Measurements from ENCODE around the gene CMTM2. TPM values are rescaled to one million over a fixed set of nuclear protein-coding genes. Genes with fewer than 3 reads are reported as not detected.
"Not testable (repeated sequence)": the region's sequence is repeated elsewhere in the genome, so short reads cannot be mapped to it uniquely, and the experiment has no call there.

Gene CMTM2
- total RNA-seq, 1 donor from 2014 or later, result 1.00 TPM

- intact Hi-C loops (cut with micrococcal nuclease), result loop anchor here (1.0 to 5.0 kb wide), 5 partner anchors 8 to 145 kb away; partner anchors contain the start of genes CMTM3 and CMTM4
Measured at GRCh38 chr16:66552286-66553177, 26.7 kb upstream of the CMTM2 start, which contains the start of gene CKLF. Gene CKLF (plus strand): TSS chr16:66552576. CDS start chr16:66552716, 140 bp downstream.

GRCh38 chr16:66553223-66553622, 26.0 kb upstream of the CMTM2 start:
- intact Hi-C loops (cut with micrococcal nuclease), result loop anchor here (2.0 to 5.0 kb wide), 2 partner anchors 74 to 144 kb away; partner anchors contain the start of gene CMTM4

- intact Hi-C loops (cut with micrococcal nuclease), result loop anchor here (5.0 kb wide), 1 partner anchor 143 kb away; the partner anchor contains the start of gene CMTM4
Measured at GRCh38 chr16:66554021-66554420, 25.2 kb upstream of the CMTM2 start.

- intact Hi-C loops (cut with micrococcal nuclease), result loop anchor here (5.0 kb wide), 1 partner anchor 143 kb away; the partner anchor contains the start of gene CMTM4
Measured at GRCh38 chr16:66554495-66554894, 24.8 kb upstream of the CMTM2 start.

GRCh38 chr16:66560107-66560506, 19.2 kb upstream of the CMTM2 start:
- intact Hi-C loops (cut with micrococcal nuclease), result loop anchor here (1.0 kb wide), 1 partner anchor 8 kb away; the partner anchor contains the start of gene CKLF

GRCh38 chr16:66561381-66562080, 17.7 kb upstream of the CMTM2 start:
- intact Hi-C loops (cut with micrococcal nuclease), result loop anchor here (2.0 kb wide), 1 partner anchor 43 kb away; the partner anchor contains the start of gene CMTM3

GRCh38 chr16:66562409-66562808, 16.9 kb upstream of the CMTM2 start:
- intact Hi-C loops (cut with micrococcal nuclease), result loop anchor here (2.0 kb wide), 1 partner anchor 42 kb away; the partner anchor contains the start of gene CMTM3

- intact Hi-C loops (cut with micrococcal nuclease), result loop anchor here (2.0 kb wide), 1 partner anchor 42 kb away; the partner anchor contains the start of gene CMTM3
Measured at GRCh38 chr16:66562986-66563385, 16.3 kb upstream of the CMTM2 start.

GRCh38 chr16:66563574-66564334, 15.5 kb upstream of the CMTM2 start:
- intact Hi-C loops (cut with micrococcal nuclease), result loop anchor here (2.0 kb wide), 1 partner anchor 41 kb away; the partner anchor contains the start of gene CMTM3

- intact Hi-C loops (cut with micrococcal nuclease), result no loop called here
Measured at GRCh38 chr16:66566051-66566901, 13.0 kb upstream of the CMTM2 start, which contains the start of gene CMTM1. Gene CMTM1 (plus strand): TSS chr16:66566439. CDS start chr16:66566514, 75 bp downstream.

- intact Hi-C loops (cut with micrococcal nuclease), result not testable (repeated sequence)
Measured at GRCh38 chr16:66567270-66567669, 12.0 kb upstream of the CMTM2 start.

- intact Hi-C loops (cut with micrococcal nuclease), result no loop called here
Measured at GRCh38 chr16:66568355-66568754, 10.9 kb upstream of the CMTM2 start.

- intact Hi-C loops (cut with micrococcal nuclease), result no loop called here
Measured at GRCh38 chr16:66569131-66569530, 10.1 kb upstream of the CMTM2 start.

GRCh38 chr16:66569827-66570405, 9.3 kb upstream of the CMTM2 start:
- intact Hi-C loops (cut with micrococcal nuclease), result no loop called here

GRCh38 chr16:66572356-66572755, 6.9 kb upstream of the CMTM2 start:
- intact Hi-C loops (cut with micrococcal nuclease), result no loop called here

- intact Hi-C loops (cut with micrococcal nuclease), result no loop called here
Measured at GRCh38 chr16:66574081-66574480, 5.2 kb upstream of the CMTM2 start.

- intact Hi-C loops (cut with micrococcal nuclease), result no loop called here
Measured at GRCh38 chr16:66574531-66574930, 4.7 kb upstream of the CMTM2 start.

- intact Hi-C loops (cut with micrococcal nuclease), result no loop called here
Measured at GRCh38 chr16:66575060-66575459, 4.2 kb upstream of the CMTM2 start.

GRCh38 chr16:66576296-66576695, 3.0 kb upstream of the CMTM2 start:
- intact Hi-C loops (cut with micrococcal nuclease), result no loop called here
